ENCODE data around the gene SELPLG.

- TF ChIP-seq EZH2 (IDR thresholded peaks at IDR 0.05) (no peak), POLR2AphosphoS5 (IDR thresholded peaks at IDR 0.05; ENCODE audit: borderline replicate concordance, low read depth, low read length) (no peak)
These were observed 16.4 kb upstream of the SELPLG start for GRCh38 chr12:108650083-108650482.

Measured in SK-N-MC (cell line).